Activated naive CD8-positive, alpha-beta T cell (primary cell): ENCODE results near the gene STYK1.
"Not testable (repeated sequence)": the region's sequence is repeated elsewhere in the genome, so short reads cannot be mapped to it uniquely, and the experiment has no call there.

Source experiments
- H3K27ac Mint-ChIP-seq: one replicate; pipeline ENCODE4 v1.8.0; 2021; ENCODE audit warnings: mixed read lengths
- H3K27me3 Mint-ChIP-seq: one replicate; pipeline ENCODE4 v1.8.0; 2021; ENCODE audit warnings: mixed read lengths
- H3K36me3 Mint-ChIP-seq: one replicate; pipeline ENCODE4 v1.8.0; 2021; ENCODE audit warnings: mixed read lengths
- H3K4me1 Mint-ChIP-seq: one replicate; pipeline ENCODE4 v1.8.0; 2021; ENCODE audit warnings: low read depth, mixed read lengths
- H3K4me3 Mint-ChIP-seq: one replicate; pipeline ENCODE4 v1.8.0; 2021; ENCODE audit warnings: mild to moderate bottlenecking, mixed read lengths
- H3K9me3 Mint-ChIP-seq: one replicate; pipeline ENCODE4 v1.8.0; 2021; ENCODE audit warnings: low read depth, mixed read lengths

The STYK1 gene

DNA sequence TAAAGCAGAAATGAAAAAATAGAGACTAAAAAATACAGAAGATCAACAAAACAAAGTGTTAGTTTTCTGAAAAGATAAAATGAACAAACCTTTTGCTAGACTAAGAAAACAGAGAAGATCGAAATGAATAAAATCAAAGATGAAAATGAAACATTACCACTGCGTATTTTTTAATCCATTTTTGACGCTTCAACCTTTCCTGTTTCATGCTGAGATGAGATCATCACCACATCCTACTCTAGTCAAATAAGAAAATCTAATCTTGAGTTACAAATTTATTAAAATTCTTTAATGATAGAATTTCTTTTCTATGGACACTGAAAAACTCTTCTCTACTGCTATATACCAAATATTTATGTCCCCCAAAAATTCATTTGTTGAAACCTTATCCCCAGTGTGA lies 91.1 kb downstream of the STYK1 start:
- Mint-ChIP-seq H3K27ac (no peak overlapping the region), H3K4me1 (peaks cover 6% of the 10 kb centered on the region), H3K9me3 (peaks cover 5% of the 10 kb centered on the region), H3K36me3 (peaks cover 18% of the 10 kb centered on the region), H3K4me3 (no peak overlapping the region), H3K27me3 (no peaks in the 10 kb centered on the region)

DNA sequence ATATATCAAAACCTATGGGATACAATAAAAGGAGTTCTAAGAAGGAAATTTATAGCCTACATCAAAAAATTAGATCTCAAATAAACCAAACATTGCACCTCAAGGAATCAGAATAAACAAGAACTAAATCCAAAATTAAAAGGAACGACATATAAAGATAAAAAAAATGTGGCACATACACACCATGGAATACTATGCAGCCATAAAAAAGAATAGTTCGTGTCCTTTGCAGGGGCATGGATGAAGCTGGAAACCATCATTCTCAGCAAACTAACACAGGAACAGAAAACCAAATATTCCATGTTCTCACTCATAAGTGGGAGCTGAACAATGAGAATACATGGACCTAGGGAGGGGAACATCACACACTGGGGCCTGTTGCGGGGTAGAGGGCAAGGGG lies 91.7 kb downstream of the STYK1 start:
- H3K4me1 Mint-ChIP-seq, H3K4me3 Mint-ChIP-seq, H3K9me3 Mint-ChIP-seq, H3K27me3 Mint-ChIP-seq, H3K27ac Mint-ChIP-seq: not testable (repeated sequence)
- peaks cover 15% of the 10 kb centered on the region for H3K36me3 Mint-ChIP-seq

DNA sequence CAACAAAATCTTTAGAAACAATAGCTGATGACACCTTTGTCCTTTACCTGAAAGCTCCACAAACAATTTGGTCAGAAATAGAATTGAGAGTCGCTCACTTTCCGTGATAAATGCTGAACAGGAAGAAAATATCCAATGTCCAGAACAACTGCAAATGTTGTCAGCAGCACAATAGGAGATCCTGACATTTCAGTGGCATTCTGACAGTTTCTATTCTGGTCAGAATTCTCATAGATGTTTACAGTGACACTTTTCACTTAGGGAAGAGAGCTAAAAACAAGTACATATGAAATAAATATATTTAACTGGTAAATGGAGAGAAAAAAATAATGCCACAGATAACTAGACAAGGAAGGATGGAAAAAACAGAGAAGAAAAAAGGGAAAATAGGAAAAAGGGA lies 99.5 kb downstream of the STYK1 start:
- peak overlapping the region; percentile 77 for H3K27ac Mint-ChIP-seq
- H3K27me3 Mint-ChIP-seq, result no peaks in the 10 kb centered on the region
- H3K4me1 Mint-ChIP-seq, result peaks cover 42% of the 10 kb centered on the region
- peaks cover 5% of the 10 kb centered on the region for H3K9me3 Mint-ChIP-seq
- peaks cover 10% of the 10 kb centered on the region for H3K36me3 Mint-ChIP-seq
- H3K4me3 Mint-ChIP-seq, result no peak overlapping the region

DNA sequence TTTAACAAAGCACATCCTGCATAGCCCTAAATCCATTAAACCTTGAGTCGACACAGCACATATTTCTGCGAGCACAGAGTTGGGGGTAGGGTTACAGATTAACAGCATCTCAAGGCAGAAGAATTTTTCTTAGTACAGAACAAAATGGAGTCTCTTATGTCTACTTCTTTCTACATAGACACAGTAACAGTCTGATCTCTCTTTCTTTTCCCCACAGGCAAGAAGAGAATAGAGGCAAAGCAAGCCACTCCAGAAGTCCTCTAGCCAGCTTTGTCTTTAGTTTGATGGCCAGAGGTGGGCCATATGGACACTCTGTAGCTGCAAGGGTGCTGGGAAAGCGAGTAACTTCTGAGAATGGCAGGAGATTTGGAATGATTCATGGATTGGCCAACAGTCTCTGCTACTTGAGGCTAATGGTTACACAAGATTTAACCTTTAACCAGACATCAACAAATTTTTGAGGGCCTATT lies 101.8 kb downstream of the STYK1 start:
- Mint-ChIP-seq H3K4me1 (peaks cover 50% of the 10 kb centered on the region), H3K27ac (peak overlapping the region; percentile 55), H3K36me3 (peaks cover 10% of the 10 kb centered on the region)
- not testable (repeated sequence) for H3K27me3 Mint-ChIP-seq, H3K4me3 Mint-ChIP-seq, H3K9me3 Mint-ChIP-seq

DNA sequence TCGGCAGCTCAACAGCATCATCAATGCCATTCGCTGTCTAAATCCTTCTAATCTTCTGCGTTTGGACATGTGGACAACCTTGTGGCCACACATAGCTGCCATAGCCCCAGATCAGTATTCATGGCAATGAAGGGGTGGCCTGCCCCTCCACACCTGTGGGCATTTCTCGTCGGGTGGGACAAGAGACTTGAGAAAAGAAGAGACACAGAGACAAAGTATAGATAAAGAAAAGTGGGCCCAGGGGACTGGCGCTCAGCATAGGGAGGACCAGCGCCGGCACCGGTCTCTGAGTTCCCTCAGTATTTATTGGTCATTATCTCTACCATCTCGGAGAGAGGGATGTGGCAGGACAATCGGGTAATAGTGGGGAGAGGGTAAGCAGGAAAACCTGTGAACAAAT lies 102.7 kb downstream of the STYK1 start:
- Mint-ChIP-seq H3K27me3 (no peaks in the 10 kb centered on the region), H3K27ac (peak overlapping the region; percentile 81), H3K36me3 (peaks cover 10% of the 10 kb centered on the region), H3K9me3 (no peaks in the 10 kb centered on the region), H3K4me1 (peaks cover 56% of the 10 kb centered on the region), H3K4me3 (no peak overlapping the region)
